HG03103 (cell line): ENCODE results near the gene MATN4.

Source experiments
- ATAC-seq: cut with Tn5 transposase; IDR thresholded peaks from one replicate; pipeline ENCODE4 v1.9.1; 2021; ENCODE audit warnings: low read depth; ENCODE audit not compliant: unreplicated experiment

The MATN4 gene

DNA sequence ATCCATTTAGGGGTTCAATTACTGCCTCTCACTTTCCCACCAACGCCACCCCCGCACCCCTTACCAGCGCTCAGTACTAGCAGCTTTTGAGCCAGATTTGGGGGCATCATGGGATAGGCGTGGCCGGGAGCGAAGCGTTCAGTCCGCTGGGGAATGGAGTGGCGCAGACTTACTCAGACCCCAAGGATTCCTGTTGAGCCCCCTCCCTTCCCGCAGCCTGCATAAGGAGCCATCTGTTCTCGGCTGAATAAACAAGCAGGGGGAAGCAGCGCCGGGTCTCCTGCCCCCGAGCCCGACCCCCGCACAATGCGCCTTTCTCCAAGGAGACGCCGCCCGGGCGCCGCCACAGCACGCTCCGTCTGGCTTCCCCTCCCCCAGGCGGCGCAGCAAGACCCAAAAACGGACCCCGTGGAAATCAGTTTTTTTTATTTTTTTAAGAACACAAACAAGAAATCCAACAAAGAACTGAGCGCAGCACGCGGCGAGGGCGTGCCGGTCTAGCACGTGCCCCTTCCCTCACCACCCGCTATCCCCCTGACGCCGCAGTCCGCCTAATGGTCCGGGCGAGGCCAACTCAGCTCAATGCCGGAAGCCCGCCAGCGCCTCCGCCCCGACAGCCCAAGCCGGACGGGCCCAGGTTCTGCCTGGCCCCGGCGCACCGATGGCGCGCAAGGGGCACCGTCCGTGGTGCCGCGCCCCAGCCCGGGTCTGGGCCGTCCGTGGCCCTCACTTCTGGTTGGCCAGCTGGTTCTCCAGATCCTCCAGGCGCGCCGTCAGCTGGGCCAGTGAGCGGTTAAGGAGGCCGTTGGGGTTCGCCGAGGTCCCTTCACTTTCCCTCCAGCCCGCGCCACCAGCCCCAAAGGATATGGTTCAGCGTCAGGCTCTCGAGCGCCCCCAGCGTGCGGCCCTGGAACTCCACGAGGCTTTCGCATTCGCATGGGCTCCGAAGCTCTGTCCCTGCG is 14.8 kb downstream of the MATN4 start:
- peak; percentile 63 for ATAC-seq

DNA sequence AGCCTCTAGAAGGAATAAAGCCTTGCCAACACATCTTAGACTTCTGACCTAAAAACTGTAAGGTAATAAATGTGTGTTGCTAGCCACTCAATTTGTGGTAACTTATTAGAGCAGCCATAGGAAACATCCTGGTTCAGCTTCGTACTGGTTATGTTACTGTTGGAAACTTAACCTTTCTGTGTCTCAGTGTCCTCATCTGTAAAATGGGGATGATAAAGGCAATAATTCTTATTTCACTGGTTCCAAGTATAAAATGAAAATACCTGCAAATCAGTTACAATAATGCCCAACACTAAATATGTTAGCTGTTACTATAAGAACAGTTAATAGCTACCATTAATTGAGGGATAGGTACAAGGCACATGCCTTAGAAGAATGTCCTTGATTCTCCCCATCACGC is 15.8 kb downstream of the MATN4 start:
- ATAC-seq: no peak

DNA sequence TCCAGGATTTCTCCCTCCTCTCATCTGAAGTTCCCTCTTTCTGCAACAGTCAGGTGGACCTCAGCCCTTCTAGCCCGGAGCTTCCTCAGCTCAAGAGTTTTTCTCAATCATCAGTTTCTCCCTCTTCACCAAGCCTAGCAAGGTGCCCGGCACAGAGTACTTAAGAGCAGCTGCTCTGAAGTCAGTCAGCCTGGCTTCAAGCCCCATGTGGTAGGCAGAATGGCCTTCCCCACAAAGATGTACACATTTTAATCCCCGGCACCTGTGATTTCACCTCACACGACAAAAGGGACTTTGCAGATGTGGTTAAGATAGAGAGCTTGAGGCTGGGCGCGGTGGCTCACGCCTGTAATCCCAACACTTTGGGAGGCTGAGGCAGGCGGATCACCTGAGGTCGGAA is 16.6 kb downstream of the MATN4 start:
- ATAC-seq: no peak

DNA sequence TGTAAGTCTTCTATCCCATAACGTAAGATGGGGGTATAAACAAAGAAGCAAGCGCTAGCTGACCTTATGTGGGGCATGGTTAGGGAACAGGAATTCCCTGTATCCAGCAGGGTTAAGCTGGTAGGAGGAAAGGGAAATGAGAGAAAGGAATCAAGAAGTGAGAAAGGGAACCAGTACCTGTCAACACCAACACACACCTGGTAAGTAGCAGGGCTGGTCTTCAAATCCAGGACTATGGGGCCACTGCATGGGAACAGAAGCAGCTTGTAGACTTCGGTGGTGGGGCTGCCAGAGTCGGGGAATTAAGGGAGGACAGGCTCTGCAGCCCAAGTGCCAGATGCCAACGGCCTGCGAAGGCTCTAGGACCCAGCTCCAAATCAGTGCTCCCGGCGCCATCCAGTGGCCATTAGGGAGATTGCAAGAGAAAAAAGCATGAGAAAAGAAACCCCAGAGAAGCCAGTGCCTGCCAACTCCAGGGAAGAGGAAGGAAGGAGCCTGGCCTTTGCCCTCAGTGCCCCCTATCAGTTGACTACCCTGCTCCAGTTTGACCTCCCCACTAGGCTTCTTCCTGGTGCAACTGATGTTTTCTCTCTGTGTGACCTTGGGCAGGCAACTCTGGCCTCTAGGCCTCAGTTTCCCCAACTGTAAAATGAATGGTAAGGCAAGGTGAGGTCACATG is 17.3 kb downstream of the MATN4 start:
- no peak for ATAC-seq

DNA sequence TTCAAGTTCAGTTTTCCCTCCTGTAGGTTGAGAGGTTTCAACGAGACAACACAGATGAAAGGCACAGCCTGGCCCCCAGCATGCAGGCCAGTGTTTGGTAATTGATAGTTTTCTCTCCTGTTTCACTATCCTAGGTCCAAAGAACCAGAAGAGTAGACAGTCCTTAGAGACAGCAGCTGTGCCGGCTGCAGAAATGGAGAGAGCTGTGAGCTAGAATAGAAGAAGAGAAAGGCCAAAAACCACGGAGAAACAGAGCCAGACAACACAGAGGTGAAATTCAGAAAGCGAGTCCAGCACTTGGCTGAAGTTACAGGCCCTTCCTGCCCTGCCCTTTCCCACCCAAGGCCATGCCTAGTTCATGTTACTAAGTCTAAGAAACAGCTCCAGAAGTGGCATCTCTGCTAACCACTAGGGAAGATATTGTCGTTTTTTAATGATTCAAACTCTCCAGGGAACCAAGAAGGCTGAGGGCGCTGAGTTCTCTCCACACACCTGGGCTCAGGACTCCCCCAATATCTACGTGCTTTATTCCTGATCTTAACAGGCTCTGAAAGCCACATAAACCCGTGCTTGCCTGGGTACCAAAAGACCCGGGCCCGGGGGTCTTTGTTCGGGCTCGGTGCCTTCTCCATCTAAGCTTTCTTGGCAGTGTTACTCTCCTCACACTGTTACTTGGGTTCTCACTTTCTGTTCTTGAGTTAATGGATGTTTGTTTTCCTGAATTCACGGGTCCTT is 18.0 kb downstream of the MATN4 start:
- ATAC-seq: no peak

DNA sequence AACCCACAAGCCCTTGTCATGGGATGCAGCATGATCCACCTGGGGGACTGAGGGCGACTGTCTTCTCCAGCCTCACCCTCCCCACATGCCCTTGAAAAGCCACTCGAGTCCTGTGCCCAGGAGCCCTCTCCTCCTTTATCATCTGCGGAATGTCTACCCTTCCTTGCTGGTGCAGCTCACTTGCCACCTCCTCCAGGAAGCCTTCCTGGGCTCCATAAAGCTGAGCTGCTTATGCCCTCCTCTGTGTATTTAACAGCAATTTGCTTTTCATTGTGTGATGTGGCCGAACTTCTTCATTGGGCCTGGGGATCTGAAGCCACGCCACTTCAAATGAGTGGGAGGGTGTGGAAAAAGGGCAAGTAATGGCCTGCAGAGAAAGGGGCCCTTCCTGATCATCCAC is 19.2 kb downstream of the MATN4 start:
- no peak for ATAC-seq

DNA sequence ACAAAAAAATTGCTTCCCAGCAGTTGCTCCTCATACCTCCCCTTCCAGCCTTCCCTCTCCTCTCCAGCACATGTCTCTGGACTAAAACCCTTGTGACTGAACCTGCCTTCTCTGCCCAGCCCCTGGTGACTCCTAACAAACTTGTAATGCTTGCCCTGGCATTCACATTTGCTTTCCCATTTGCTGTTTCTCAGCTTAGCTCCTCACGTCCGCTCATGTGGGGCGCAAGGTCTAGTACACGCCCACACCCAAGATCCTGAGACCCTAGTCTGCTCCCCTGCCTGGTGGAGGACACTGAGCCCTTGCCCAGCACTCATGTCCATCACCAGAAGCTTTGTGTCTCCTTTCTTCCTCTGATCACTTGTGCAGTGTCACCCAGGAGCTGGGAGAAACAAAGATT is 19.7 kb downstream of the MATN4 start:
- ATAC-seq: no peak

DNA sequence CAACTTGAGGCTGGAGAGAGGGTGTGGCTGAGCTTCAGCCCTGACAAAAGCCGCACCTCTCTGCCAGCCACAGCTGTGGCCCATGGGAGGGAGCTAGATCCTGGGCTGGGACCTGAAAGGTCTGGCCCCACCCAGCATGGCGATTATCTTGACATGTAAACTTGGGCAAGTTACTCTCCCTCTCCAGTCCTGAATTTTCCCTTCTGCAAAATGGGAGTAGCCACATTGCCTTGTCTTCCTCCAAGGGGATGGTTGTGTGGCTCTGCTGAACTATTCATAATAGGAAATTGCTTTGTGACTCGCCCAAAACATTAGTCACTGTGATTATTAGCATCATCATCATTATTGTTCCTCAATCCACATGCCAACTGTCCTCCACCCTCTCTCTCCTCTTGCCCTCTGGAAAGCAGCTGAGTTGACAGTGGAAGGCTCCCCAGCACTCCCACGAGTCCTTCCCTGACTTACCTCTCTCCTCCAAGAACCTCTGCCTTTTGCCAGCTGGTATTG is 24.5 kb downstream of the MATN4 start:
- no peak for ATAC-seq

DNA sequence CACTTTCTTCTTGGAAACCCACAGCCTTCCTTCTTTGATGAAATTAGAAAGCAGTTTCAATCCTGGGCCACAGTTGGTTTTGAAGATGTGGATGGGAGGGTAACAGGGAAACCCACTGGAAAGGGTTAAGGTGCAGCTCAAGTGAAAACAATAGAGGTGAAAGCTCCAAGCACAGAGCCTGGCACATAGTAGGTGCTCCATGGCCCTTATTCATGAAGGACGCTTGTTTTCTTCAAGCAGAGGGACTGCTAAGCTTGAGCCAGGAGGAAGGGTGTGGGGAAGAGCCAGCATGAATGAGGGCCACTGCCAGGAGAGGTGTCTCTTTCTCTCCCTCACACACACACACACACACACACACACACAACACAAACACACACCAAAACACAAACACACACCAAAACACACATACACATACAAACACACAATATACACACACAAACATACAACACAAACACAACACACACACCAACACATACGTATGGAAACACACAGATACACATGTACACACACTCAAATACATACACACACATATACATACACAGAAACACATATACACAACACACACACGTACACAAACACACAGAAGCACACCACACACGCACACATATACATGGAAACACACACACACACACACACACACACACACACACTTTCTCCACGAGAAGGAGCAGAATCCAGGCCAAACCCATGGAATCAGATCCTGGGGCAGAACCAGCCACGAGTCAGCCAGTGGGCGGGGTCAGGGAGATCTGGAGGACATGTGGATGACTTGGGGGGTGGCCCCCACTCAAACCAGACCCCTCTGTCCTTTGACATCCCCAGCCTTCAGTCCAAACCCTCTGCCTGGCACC is 25.2 kb downstream of the MATN4 start:
- no peak for ATAC-seq

DNA sequence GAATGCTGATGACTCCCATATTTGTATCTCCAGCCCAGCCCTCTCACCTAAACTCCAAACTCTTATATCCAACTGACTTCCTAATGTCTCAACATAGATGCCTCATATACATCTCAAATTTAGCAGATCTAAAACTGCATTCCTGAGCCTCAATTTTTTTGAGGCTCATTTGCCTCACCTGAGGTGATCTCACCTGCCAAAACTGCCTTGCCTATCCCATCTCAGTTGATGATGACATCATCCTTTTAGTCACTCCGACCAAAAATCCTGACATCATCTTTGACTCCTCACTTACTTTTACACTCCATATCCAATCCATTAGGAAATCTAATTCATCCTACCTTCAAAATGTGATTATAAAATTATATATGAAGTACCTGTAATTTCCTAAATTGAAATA is 28.1 kb downstream of the MATN4 start:
- no peak for ATAC-seq

DNA sequence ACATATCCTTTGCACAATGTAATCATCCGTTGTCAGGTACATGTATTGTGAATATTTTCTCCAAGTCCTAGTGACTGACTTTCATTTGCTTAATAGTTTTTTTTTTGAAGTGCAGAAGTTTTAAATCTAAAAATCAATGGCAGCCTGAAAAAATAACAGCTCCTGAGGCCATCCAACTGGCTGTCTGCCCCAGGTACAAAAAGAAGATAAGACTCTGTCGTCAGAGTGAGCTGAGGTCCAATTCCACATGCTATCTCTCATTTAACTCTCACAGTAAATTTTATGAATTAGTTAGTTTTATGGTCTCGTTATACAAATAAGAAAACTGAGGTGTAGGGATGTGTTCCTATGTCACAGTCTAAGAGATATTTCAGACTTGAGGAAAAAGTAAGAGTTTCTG is 32.8 kb downstream of the MATN4 start:
- ATAC-seq: no peak

DNA sequence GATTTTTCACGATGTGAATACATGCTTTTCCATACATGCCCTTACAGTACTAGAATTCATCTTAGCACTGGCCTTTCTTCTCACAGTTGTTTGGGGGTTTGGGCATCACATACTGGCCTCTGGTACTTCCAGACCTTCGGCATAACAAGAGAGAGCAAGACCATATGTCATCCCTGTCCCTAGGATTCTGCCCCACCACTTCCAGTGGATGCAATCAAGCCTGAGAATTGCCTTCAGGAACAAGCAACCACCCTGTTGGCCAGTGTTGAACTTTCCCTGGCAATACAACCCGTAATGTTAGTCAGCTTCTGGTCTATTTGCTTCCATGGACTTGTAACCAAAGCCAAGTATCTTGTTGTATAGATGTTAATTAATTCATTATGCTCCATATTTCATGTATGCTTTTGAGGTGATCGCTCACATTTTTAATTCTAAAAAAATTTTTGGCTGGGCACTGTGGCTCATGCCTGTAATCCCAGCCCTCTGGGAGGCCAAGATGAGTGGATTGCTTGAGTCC is 38.3 kb downstream of the MATN4 start:
- ATAC-seq: no peak

DNA sequence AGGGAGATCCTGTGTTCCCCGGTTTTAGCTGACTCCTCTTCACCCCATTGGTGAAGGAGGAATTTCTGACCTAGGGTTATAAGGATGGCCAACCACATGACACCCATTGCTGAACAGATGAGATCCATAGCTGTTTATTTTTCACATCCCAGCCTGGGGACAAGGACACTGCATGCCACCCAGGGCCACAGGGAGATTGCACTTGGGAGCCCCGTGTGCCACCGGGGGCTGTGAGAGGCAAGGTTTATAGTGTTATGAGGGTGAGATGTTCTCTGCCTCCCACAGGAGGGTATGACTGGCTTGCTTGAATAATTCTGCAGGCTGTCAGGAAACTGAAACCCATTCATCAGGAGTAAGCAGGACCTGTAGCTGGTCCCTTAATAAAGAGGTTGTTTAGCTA is 39.0 kb downstream of the MATN4 start:
- ATAC-seq: no peak

DNA sequence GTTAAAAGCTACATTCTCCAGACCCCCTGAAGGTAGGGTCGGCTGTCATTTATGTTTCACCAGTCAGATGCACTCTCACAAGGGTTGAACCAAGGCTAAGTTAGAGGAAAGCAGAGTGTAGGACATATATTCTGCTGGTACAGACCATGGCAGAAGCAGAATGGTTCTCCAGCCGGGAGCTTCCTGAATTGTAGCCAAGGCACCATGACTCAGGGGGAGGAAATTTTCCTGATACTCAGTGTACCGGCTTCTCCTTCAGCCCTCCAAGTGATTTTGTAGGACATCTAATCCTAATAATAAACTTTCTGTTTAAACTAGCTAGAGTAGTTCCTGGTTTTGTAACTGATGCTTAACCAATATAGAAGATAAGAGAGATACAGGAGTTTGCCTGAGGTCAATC is 39.6 kb downstream of the MATN4 start:
- no peak for ATAC-seq

DNA sequence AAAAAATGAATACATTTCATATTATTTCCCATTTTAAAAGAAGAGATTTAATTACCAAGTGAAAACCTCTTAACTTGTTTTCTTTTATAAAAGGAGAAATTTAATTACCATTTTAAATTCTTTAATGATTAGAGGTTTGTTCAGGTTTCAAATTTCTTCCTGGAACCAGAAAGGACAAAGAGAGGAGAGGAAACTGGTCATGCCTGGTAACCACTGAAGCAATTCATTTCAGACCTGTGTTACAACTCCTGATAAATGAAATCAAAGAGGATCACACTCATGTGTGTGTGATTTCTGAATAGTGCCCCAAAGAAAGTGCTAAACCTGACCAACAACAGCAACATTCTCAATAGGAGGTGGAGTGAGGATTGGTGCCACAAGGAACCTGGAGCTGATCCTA is 41.1 kb downstream of the MATN4 start:
- ATAC-seq: no peak

DNA sequence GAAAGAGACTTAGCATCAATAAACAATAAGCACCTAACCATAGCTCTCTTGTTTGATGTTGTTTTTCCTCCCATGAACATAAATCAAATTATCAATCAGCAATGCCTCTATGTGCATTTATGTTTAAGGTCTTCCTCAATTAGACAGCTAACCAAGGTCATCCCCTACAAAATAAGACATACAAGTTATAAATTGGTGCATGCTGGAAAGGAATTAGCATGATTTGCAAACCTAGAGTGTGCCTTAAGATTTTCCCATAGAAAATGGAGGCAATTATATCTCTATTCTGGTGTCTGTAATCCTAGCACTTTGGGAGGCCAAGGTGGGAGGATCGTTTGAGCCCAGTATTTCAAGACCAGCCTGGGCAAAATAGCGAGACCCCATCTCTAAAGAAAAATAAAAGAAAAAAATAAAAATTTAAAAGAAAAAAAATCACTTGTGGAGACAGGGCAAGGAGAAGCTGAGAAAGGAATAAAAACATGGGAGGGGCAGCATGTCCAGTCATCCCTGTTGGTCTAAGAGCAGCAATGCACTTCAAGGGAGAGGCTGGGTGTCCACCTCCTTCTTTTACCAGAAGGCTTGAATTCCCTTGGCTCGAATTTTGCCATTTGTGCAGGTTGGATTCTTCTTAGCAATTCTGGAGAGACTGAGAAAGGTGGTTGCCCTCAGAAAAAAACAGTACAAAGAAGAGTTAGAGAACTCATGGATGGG is 44.4 kb downstream of the MATN4 start:
- no peak for ATAC-seq

DNA sequence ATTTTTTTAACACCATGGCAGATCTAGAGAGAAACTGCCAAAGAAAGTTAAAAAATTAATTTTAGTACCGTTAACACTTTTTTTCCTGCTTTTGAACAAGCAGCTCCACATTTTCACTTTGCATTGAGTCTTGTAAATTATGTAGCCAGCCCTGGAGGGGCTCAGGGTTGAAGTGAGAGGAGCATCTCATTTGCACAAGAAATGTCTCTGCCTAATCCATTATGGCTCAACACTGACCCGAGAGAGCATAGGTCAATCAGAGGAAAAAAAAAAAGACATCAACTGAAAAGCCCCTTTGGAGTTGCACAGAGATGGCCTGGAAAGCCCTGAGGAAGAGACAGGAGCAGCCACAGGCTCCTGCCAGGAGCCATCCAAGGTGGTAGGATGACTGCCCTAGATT is 49.4 kb downstream of the MATN4 start:
- no peak for ATAC-seq

DNA sequence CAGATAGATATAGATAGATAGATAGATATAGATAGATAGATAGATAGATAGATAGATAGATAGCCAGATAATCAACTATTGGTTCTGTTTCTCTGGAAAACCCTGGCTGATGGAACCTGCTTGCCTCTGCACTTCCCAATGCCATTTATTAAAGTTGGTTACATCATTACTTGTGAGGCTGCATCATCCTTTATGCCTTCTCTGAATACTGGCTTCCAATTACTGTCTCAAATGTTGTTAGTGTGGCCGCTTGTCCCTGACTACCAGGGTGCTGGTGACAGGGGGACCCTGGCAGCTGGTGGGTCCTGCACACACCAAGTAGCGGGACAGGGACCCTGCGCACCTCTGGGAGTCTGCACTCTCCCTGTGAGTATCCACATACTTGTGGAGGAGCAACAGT is 49.8 kb downstream of the MATN4 start:
- ATAC-seq: no peak

DNA sequence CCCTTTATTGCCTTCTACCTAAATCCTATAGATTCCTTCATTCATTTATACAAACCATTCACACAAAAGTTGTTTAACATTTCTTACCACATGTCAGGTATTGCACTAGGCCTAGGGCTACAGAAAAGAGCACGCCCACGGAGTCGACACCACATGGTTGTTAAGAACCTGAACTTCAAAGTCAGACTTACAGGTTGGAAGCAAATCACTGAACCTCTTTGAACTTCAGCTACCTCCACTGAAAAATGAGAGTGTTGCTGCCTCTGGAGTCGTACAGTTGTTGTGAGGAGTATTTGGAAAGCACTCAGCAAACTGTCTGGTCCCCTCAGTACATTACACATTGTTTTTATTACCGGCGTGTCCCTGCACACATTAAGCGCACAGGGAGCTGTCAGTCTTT is 50.4 kb downstream of the MATN4 start:
- no peak for ATAC-seq
